Peyer's patch (tissue), 4 donors: Measurements from ENCODE around the gene SRBD1. TPM values are rescaled to one million over a fixed set of nuclear protein-coding genes. Genes with fewer than 3 reads are reported as not detected.

Source experiments
- DNase-seq, 3 donors: peaks; one replicate each; pipeline ENCODE4 v3.0.0-alpha.2; 2017 to 2019
- H3K27ac ChIP-seq, 4 donors: fragments of 200-600 bp; sonication (generic); one replicate each; pipeline ENCODE4 v1.5.1; 2016 to 2019
- H3K27me3 ChIP-seq, 2 donors: fragments of 200-600 bp; sonication (generic); one replicate each; pipeline ENCODE4 v1.5.1; 2019
- H3K36me3 ChIP-seq, 3 donors: fragments of 200-600 bp; sonication (generic); one replicate each; pipeline ENCODE4 v1.5.1; 2016 to 2019
- H3K4me1 ChIP-seq, 4 donors: fragments of 200-600 bp; sonication (generic); one replicate each; pipeline ENCODE4 v1.5.1; 2016 to 2019
- H3K4me3 ChIP-seq, 4 donors: fragments of 200-600 bp; sonication (generic); 1 replicate in 3 of 4; 2 replicates in 1 of 4; pipeline ENCODE4 v1.5.1; 2016 to 2019; ENCODE audit warnings: mild to moderate bottlenecking in 1 of 4
- H3K9me3 ChIP-seq, 4 donors: fragments of 200-600 bp; sonication (generic); one replicate each; pipeline ENCODE4 v1.5.1; 2016 to 2019; ENCODE audit warnings: mild to moderate bottlenecking in 1 of 4
- POLR2A ChIP-seq, 2 donors: fragments of 450-650 bp; IDR thresholded peaks; one replicate each; pipeline ENCODE4 v1.5.1; 2017; ENCODE audit warnings: antibody characterized with exemption in 2 of 2, mild to moderate bottlenecking in 2 of 2, moderate library complexity in 2 of 2
- total RNA-seq, 4 donors: library from RNA; depleted of rRNA; stranded (reverse); fragments of >200 nt; gene quantifications; one replicate each; pipeline ENCODE4 v1.1.0, GENCODE V29; 2016
- TF ChIP-seq, protein P1 (sequence below), 6 experiments: fragments of 450-650 bp in 4 of 6; fragments of 200-600 bp in 2 of 6; sonication (generic) in 1 of 6; IDR thresholded peaks; one replicate each; pipeline ENCODE4 v1.5.1; 2017 to 2019; ENCODE audit warnings: antibody characterized with exemption in 6 of 6, mild to moderate bottlenecking in 3 of 6, moderate library complexity in 1 of 6

The SRBD1 gene
- total RNA-seq, 4 donors from 2014 or later = 14.9 to 32.2 (median 22.5) TPM

DNA sequence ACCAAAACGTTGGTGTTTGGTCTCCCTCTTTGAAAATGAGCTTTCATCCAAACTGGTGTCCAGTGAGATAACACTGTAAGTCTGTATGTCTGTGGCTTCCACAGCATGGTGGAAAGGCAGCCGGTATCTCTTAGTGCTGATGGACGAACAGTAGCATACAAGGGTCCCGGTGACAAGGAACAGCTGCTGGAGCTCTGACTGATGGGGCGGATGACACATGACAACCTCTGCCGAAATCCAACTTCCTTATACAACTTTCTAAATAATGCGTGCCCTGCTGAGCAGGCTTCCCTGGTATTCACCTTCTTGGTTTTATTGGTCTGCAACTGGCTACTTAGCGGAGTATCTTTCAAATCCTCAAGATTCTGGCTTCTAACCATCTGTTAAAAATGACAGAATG lies 216.2 kb downstream of the SRBD1 start:
- Histone ChIP-seq H3K4me3 (no peak overlapping the region), H3K9me3 (no peaks in the 10 kb centered on the region), H3K27me3 (no peaks in the 10 kb centered on the region), H3K36me3 (no peaks in the 10 kb centered on the region), H3K4me1 (no peaks in the 10 kb centered on the region), H3K27ac (no peak overlapping the region)
- TF ChIP-seq POLR2A (IDR thresholded peaks at IDR 0.05) = no peak
- TF ChIP-seq, protein P1, sequence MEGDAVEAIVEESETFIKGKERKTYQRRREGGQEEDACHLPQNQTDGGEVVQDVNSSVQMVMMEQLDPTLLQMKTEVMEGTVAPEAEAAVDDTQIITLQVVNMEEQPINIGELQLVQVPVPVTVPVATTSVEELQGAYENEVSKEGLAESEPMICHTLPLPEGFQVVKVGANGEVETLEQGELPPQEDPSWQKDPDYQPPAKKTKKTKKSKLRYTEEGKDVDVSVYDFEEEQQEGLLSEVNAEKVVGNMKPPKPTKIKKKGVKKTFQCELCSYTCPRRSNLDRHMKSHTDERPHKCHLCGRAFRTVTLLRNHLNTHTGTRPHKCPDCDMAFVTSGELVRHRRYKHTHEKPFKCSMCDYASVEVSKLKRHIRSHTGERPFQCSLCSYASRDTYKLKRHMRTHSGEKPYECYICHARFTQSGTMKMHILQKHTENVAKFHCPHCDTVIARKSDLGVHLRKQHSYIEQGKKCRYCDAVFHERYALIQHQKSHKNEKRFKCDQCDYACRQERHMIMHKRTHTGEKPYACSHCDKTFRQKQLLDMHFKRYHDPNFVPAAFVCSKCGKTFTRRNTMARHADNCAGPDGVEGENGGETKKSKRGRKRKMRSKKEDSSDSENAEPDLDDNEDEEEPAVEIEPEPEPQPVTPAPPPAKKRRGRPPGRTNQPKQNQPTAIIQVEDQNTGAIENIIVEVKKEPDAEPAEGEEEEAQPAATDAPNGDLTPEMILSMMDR (IDR thresholded peaks at IDR 0.05) = no peak
- no peak for DNase-seq

- H3K27ac ChIP-seq = no peak overlapping the region
- TF ChIP-seq, protein P1 (IDR thresholded peaks at IDR 0.05) = no peak
- no peak for TF ChIP-seq POLR2A (IDR thresholded peaks at IDR 0.05)
- DNase-seq = no peak
- H3K4me3 ChIP-seq = no peak overlapping the region
- no peaks in the 10 kb centered on the region for H3K36me3 ChIP-seq
- no peaks in the 10 kb centered on the region for H3K9me3 ChIP-seq
- H3K4me1 ChIP-seq = no peaks in the 10 kb centered on the region
- no peaks in the 10 kb centered on the region for H3K27me3 ChIP-seq
These were observed 216.9 kb downstream of the SRBD1 start for GRCh38 chr2:45394216-45394615.

- Histone ChIP-seq H3K27me3 (no peaks in the 10 kb centered on the region), H3K27ac (no peak overlapping the region), H3K4me1 (no peaks in the 10 kb centered on the region), H3K9me3 (no peaks in the 10 kb centered on the region), H3K4me3 (no peak overlapping the region), H3K36me3 (no peaks in the 10 kb centered on the region)
- no peak for DNase-seq
- no peak for TF ChIP-seq POLR2A (IDR thresholded peaks at IDR 0.05)
- TF ChIP-seq, protein P1 (IDR thresholded peaks at IDR 0.05) = no peak
These were observed 219.2 kb downstream of the SRBD1 start for GRCh38 chr2:45391866-45392265.

DNA sequence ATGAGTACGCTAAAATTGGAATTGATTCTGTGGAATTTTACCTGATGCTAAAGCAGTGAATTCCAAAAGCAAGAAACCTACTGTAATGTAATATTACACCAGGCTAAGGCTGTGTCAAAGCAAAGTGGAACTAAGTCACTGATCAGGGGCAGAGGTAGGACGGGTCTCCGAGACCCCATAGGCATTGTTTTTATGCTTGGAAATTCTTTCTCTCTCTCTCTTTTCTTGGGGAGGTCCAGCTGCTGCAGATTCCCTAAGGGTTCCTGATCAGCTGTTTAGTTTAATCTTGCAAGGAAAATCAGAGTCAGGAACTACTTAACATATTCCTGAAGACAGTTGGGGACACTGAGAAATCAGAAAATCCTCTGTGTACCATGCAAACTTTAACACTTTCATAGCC lies 220.2 kb downstream of the SRBD1 start:
- Histone ChIP-seq H3K4me3 (no peak overlapping the region), H3K36me3 (no peaks in the 10 kb centered on the region), H3K4me1 (no peaks in the 10 kb centered on the region), H3K9me3 (no peaks in the 10 kb centered on the region), H3K27me3 (no peaks in the 10 kb centered on the region), H3K27ac (no peak overlapping the region)
- TF ChIP-seq POLR2A (IDR thresholded peaks at IDR 0.05) = no peak
- TF ChIP-seq, protein P1 (IDR thresholded peaks at IDR 0.05) = no peak
- DNase-seq = no peak

GRCh38 chr2:45390441-45390840 lies 220.6 kb downstream of the SRBD1 start:
- no peak for DNase-seq
- Histone ChIP-seq H3K9me3 (no peaks in the 10 kb centered on the region), H3K4me1 (no peaks in the 10 kb centered on the region), H3K27ac (no peak overlapping the region), H3K27me3 (no peaks in the 10 kb centered on the region), H3K36me3 (no peaks in the 10 kb centered on the region), H3K4me3 (no peak overlapping the region)
- TF ChIP-seq, protein P1 (IDR thresholded peaks at IDR 0.05) = no peak
- TF ChIP-seq POLR2A (IDR thresholded peaks at IDR 0.05) = no peak

DNA sequence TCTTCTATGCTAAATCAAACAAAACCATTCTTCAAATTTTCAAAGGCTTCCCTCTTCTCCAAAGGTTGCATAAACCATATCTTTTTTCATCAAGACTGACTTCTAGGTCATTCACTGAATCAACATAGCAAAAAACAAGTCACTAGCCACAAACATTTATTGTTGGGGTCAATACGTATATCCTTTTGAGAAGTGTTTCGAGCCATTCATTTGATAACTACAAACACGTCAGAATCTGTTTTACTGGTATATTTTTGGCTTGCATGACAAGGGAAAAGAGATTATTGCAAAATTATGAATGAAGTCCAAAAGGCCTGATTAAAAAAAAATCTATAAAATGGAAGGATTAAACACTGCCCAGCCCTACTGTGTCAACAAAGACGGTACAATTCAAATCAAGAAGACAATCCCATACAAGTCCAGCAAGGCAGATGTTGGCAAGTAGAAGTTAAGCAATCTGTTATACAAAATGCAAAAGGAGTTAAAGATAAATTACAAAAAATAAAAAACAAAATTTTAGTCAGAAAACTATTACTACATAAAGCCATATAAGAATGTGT lies 222.4 kb downstream of the SRBD1 start:
- no peak overlapping the region for H3K27ac ChIP-seq
- H3K4me1 ChIP-seq = no peaks in the 10 kb centered on the region
- H3K9me3 ChIP-seq = no peaks in the 10 kb centered on the region
- TF ChIP-seq, protein P1 (IDR thresholded peaks at IDR 0.05) = no peak
- TF ChIP-seq POLR2A (IDR thresholded peaks at IDR 0.05) = no peak
- H3K36me3 ChIP-seq = no peaks in the 10 kb centered on the region
- H3K4me3 ChIP-seq = no peak overlapping the region
- no peaks in the 10 kb centered on the region for H3K27me3 ChIP-seq
- no peak for DNase-seq
